Measurements from ENCODE around the gene OR6C70. TPM values are rescaled to one million over a fixed set of nuclear protein-coding genes. Genes with fewer than 3 reads are reported as not detected.
"Not testable (repeated sequence)": the region's sequence is repeated elsewhere in the genome, so short reads cannot be mapped to it uniquely, and the experiment has no call there.

The OR6C70 gene
- total and polyA plus RNA-seq, 4 donors: not detected

DNA sequence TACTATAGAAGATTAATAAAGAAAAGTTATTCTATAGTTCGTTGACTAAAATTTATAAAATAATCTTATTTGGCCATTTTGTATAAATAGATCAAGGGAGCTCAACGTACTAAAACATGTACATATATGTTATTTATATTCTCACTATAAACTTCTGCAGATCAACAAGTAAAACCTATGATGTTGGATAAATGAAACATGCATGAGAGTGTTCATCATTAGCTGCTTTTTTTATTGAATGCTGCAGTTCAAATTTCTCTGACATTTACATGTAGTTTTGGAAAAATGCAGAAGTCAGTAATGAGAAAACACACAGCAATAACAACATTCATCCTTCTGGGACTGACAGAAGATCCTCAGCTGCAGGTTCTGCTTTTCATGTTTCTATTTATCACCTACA, 22.1 kb upstream of the OR6C70 start, which contains the start of gene OR6C68:
OR6C68 (plus strand) TSS at position 301 of the 400 bp plus-strand sequence; CDS start at position 301, 0 bp downstream.
- DNase-seq: no peak
- 79% methylated on average over 2 of the region's 2 CpGs for WGBS, 2 donors
- Histone ChIP-seq H3K9ac (ENCODE audit: insufficient read depth in 1 of 2, low read length in 2 of 2) (no peak within 1 kb of the TSS), H3K9me3 (ENCODE audit: control insufficient read depth in 4 of 4, insufficient read depth in 3 of 4, low read length in 3 of 4) (no peaks in the 10 kb centered on the region), H3K4me1 (ENCODE audit: control insufficient read depth in 5 of 5, insufficient read depth in 5 of 5, low read length in 5 of 5) (no peaks in the 10 kb centered on the region), H3K36me3 (ENCODE audit: control insufficient read depth in 4 of 4, insufficient read depth in 4 of 4, low read length in 4 of 4) (no peaks in the 10 kb centered on the region), H3K27ac (ENCODE audit: low read depth in 1 of 2, low read length in 1 of 2) (no peak within 1 kb of the TSS), H3K4me3 (no peak within 1 kb of the TSS), H3K27me3 (ENCODE audit: control insufficient read depth in 3 of 3, insufficient read depth in 3 of 3, low read length in 2 of 3) (no peaks in the 10 kb centered on the region)
- ATAC-seq (ENCODE audit: insufficient read depth, low FRiP score): no peak
- TF ChIP-seq, protein P1, sequence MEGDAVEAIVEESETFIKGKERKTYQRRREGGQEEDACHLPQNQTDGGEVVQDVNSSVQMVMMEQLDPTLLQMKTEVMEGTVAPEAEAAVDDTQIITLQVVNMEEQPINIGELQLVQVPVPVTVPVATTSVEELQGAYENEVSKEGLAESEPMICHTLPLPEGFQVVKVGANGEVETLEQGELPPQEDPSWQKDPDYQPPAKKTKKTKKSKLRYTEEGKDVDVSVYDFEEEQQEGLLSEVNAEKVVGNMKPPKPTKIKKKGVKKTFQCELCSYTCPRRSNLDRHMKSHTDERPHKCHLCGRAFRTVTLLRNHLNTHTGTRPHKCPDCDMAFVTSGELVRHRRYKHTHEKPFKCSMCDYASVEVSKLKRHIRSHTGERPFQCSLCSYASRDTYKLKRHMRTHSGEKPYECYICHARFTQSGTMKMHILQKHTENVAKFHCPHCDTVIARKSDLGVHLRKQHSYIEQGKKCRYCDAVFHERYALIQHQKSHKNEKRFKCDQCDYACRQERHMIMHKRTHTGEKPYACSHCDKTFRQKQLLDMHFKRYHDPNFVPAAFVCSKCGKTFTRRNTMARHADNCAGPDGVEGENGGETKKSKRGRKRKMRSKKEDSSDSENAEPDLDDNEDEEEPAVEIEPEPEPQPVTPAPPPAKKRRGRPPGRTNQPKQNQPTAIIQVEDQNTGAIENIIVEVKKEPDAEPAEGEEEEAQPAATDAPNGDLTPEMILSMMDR (IDR thresholded peaks at IDR 0.05; ENCODE audit: control extremely low read depth, extremely low read depth): no peak

DNA sequence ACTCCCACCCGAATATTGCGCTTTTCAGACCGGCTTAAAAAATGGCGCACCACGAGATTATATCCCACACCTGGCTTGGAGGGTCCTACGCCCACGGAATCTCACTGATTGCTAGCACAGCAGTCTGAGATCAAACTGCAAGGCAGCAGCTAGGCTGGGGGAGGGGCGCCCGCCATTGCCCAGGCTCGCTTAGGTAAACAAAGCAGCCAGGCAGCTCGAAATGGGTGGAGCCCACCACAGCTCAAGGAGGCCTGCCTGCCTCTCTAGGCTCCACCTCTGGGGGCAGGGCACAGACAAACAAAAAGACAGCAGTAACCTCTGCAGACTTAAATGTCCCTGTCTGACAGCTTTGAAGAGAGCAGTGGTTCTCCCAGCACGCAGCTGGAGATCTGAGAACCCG, 14.3 kb upstream of the OR6C70 start:
- not testable (repeated sequence) for DNase-seq; H3K4me3 ChIP-seq; H3K27ac ChIP-seq (ENCODE audit: low read depth in 1 of 2, low read length in 1 of 2); H3K36me3 ChIP-seq (ENCODE audit: control insufficient read depth in 4 of 4, insufficient read depth in 4 of 4, low read length in 4 of 4); H3K4me1 ChIP-seq (ENCODE audit: control insufficient read depth in 5 of 5, insufficient read depth in 5 of 5, low read length in 5 of 5); H3K9ac ChIP-seq (ENCODE audit: insufficient read depth in 1 of 2, low read length in 2 of 2); ATAC-seq (ENCODE audit: insufficient read depth, low FRiP score); H3K27me3 ChIP-seq (ENCODE audit: control insufficient read depth in 3 of 3, insufficient read depth in 3 of 3, low read length in 2 of 3); H3K9me3 ChIP-seq (ENCODE audit: control insufficient read depth in 4 of 4, insufficient read depth in 3 of 4, low read length in 3 of 4)
- 71 to 90% methylated on average over 7 to 13 of the region's 13 CpGs for WGBS, 2 donors

DNA sequence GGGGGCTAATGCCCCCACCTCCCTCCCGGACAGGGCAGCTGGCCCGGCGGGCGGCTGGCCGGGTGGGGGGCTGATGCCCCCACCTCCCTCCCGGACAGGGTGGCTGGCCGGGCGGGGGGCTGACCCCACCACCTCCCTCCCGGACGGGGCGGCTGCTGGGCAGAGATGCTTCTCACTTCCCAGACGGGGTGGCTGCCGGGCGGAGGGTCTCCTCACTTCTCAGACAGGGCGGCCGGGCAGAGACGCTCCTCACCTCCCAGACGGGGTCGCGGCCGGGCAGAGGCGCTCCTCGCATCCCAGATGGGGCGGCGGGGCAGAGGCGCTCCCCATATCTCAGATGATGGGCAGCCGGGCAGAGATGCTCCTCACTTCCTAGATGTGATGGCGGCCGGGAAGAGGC, 9.2 kb upstream of the OR6C70 start:
- DNase-seq; H3K36me3 ChIP-seq (ENCODE audit: control insufficient read depth in 4 of 4, insufficient read depth in 4 of 4, low read length in 4 of 4); H3K9ac ChIP-seq (ENCODE audit: insufficient read depth in 1 of 2, low read length in 2 of 2); H3K4me3 ChIP-seq; ATAC-seq (ENCODE audit: insufficient read depth, low FRiP score); H3K4me1 ChIP-seq (ENCODE audit: control insufficient read depth in 5 of 5, insufficient read depth in 5 of 5, low read length in 5 of 5); H3K27me3 ChIP-seq (ENCODE audit: control insufficient read depth in 3 of 3, insufficient read depth in 3 of 3, low read length in 2 of 3); H3K27ac ChIP-seq (ENCODE audit: low read depth in 1 of 2, low read length in 1 of 2); H3K9me3 ChIP-seq (ENCODE audit: control insufficient read depth in 4 of 4, insufficient read depth in 3 of 4, low read length in 3 of 4): not testable (repeated sequence)
- WGBS, 2 donors: 94% methylated on average over 25 to 29 of the region's 29 CpGs

DNA sequence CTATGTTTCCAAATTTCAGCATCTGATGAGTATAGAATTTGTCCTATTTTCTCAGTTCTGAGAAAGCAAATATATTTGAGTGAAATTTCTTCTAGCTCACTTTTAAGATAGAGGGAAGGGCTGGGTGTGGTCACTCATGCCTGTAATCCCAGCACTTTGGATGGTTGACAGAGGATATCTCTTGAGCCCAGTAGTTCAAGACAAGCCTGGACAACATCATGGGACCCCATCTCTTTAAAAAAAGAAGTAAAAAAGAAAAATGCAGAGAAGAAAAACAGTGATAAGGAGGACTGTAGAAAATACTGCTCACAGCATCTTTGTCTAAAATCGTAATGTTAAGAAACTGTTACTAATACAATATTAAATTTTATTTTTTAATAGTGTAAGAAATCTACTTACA, 2.3 kb upstream of the OR6C70 start:
- TF ChIP-seq, protein P1 (IDR thresholded peaks at IDR 0.05; ENCODE audit: control extremely low read depth, extremely low read depth): no peak
- WGBS, 2 donors: 92 to 95% methylated on average over 1 of the region's 1 CpG
- DNase-seq (no peak), ATAC-seq (ENCODE audit: insufficient read depth, low FRiP score) (no peak)
- Histone ChIP-seq H3K4me3 (no peak overlapping the region), H3K9ac (ENCODE audit: insufficient read depth in 1 of 2, low read length in 2 of 2) (no peak overlapping the region), H3K9me3 (ENCODE audit: control insufficient read depth in 4 of 4, insufficient read depth in 3 of 4, low read length in 3 of 4) (no peaks in the 10 kb centered on the region), H3K27me3 (ENCODE audit: control insufficient read depth in 3 of 3, insufficient read depth in 3 of 3, low read length in 2 of 3) (no peaks in the 10 kb centered on the region), H3K36me3 (ENCODE audit: control insufficient read depth in 4 of 4, insufficient read depth in 4 of 4, low read length in 4 of 4) (no peaks in the 10 kb centered on the region), H3K4me1 (ENCODE audit: control insufficient read depth in 5 of 5, insufficient read depth in 5 of 5, low read length in 5 of 5) (no peaks in the 10 kb centered on the region), H3K27ac (ENCODE audit: low read depth in 1 of 2, low read length in 1 of 2) (no peak overlapping the region)

DNA sequence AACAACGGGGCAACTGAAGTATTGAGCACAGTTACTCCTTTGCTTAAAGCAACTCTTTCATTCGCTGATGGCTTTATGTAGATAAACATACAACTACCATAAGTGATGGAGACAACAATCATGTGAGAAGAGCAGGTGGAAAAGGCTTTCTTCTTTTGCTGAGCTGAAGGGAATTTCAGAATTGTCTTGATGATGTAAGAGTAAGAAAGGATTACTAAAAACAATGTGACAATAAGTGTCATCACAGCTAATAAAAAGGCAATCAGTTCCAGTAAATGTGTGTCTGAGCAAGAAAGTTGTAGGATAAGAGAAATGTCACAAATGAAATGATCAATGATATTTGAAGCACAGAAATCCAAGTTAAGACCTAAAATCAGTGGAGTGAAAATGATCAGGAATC, 647 bp downstream of the OR6C70 start:
- H3K27me3 ChIP-seq (ENCODE audit: control insufficient read depth in 3 of 3, insufficient read depth in 3 of 3, low read length in 2 of 3): no peaks in the 10 kb centered on the region
- 65 to 71% methylated on average over 2 of the region's 2 CpGs for WGBS, 2 donors
- no peak overlapping the region for H3K4me3 ChIP-seq
- TF ChIP-seq, protein P1 (IDR thresholded peaks at IDR 0.05; ENCODE audit: control extremely low read depth, extremely low read depth): no peak
- H3K4me1 ChIP-seq (ENCODE audit: control insufficient read depth in 5 of 5, insufficient read depth in 5 of 5, low read length in 5 of 5): no peaks in the 10 kb centered on the region
- no peak for DNase-seq
- ATAC-seq (ENCODE audit: insufficient read depth, low FRiP score): no peak
- no peak overlapping the region for H3K27ac ChIP-seq (ENCODE audit: low read depth in 1 of 2, low read length in 1 of 2)
- H3K9me3 ChIP-seq (ENCODE audit: control insufficient read depth in 4 of 4, insufficient read depth in 3 of 4, low read length in 3 of 4): no peaks in the 10 kb centered on the region
- no peak overlapping the region for H3K9ac ChIP-seq (ENCODE audit: insufficient read depth in 1 of 2, low read length in 2 of 2)
- H3K36me3 ChIP-seq (ENCODE audit: control insufficient read depth in 4 of 4, insufficient read depth in 4 of 4, low read length in 4 of 4): no peaks in the 10 kb centered on the region
